H1 (cell line): ENCODE results near the gene ULBP3. TPM values are rescaled to one million over a fixed set of nuclear protein-coding genes. Genes with fewer than 3 reads are reported as not detected.

Experiments
- CTCF ChIA-PET: fragments of 300-600 bp; sonication (Branson Sonifier 250); formaldehyde crosslinking; loops from one replicate; lab custom pipeline; 2021; ENCODE audit not compliant: partially characterized antibody; lab: Charles Lee
- POLR2A ChIA-PET: fragments of 300-600 bp; sonication (Branson Sonifier 250); formaldehyde crosslinking; loops from one replicate; lab custom pipeline; 2021; ENCODE audit warnings: inconsistent platforms; ENCODE audit not compliant: partially characterized antibody; lab: Charles Lee
- DNase-seq, 2 experiments: peaks; one replicate each; pipeline versions ENCODE4 v3.0.0 to v3.0.0-alpha.2; 2010 to 2022; ENCODE audit warnings: low spot score in 2 of 2, low read depth in 1 of 2, mixed read lengths in 1 of 2
- FAIRE-seq: peaks from 2 replicates; lab custom pipeline; 2011; peaks lifted over from hg19 to GRCh38; lab: Jason Lieb, UNC
- H2AFZ ChIP-seq: 2 replicates; pipeline ENCODE4 v1.8.1; 2012; ENCODE audit warnings: low read length, inconsistent platforms
- H2AK5ac ChIP-seq: 2 replicates; pipeline ENCODE4 v1.6.1; 2013; ENCODE audit warnings: low read depth, low read length
- H2BK120ac ChIP-seq: replicated peaks from 2 replicates; pipeline ENCODE3; 2013; ENCODE audit warnings: low read depth, low read length, inconsistent platforms
- H2BK12ac ChIP-seq: 2 replicates; pipeline ENCODE4 v1.6.1; 2013; ENCODE audit warnings: low read depth, low read length
- H2BK15ac ChIP-seq: 2 replicates; pipeline ENCODE4 v1.6.1; 2013; ENCODE audit warnings: low read length
- H2BK20ac ChIP-seq: 2 replicates; pipeline ENCODE4 v1.6.1; 2013; ENCODE audit warnings: low read length
- H2BK5ac ChIP-seq: 2 replicates; pipeline ENCODE4 v1.6.1; 2013; ENCODE audit warnings: low read depth, low read length
- H3K14ac ChIP-seq: 2 replicates; pipeline ENCODE4 v1.6.1; 2013; ENCODE audit warnings: inconsistent platforms; ENCODE audit not compliant: insufficient read length
- H3K18ac ChIP-seq: 2 replicates; pipeline ENCODE4 v1.6.1; 2013; ENCODE audit warnings: low read length; ENCODE audit errors: extremely low read depth
- H3K23ac ChIP-seq: 2 replicates; pipeline ENCODE4 v1.6.1; 2013; ENCODE audit warnings: inconsistent platforms; ENCODE audit not compliant: insufficient read length
- H3K23me2 ChIP-seq: 2 replicates; pipeline ENCODE4 v1.6.1; 2013; ENCODE audit warnings: low read depth, low read length
- H3K27ac ChIP-seq: 2 replicates; pipeline ENCODE4 v1.6.1; 2011; ENCODE audit warnings: low read depth, low read length, inconsistent platforms
- H3K27me3 ChIP-seq, 4 experiments: replicated peaks in 1 of 4; 1 replicate in 1 of 4; 2 replicates in 3 of 4; pipeline versions ENCODE4 v1.6.1 to v1.8.1; 2011 to 2013; ENCODE audit warnings: low read length in 3 of 4, mild to moderate bottlenecking in 3 of 4, inconsistent platforms in 2 of 4, mixed read lengths in 2 of 4, moderate library complexity in 1 of 4; ENCODE audit not compliant: control insufficient read depth in 3 of 4, insufficient read depth in 3 of 4; ENCODE audit errors: extremely low read depth in 1 of 4
- H3K36me3 ChIP-seq, 4 experiments: 2 replicates each; pipeline versions ENCODE4 v1.6.1 to v1.8.1; 2011 to 2013; ENCODE audit warnings: mild to moderate bottlenecking in 4 of 4, low read length in 3 of 4, moderate library complexity in 2 of 4, control low read depth in 1 of 4, inconsistent platforms in 1 of 4; ENCODE audit not compliant: insufficient read depth in 4 of 4, control insufficient read depth in 2 of 4
- H3K4ac ChIP-seq: replicated peaks from 2 replicates; pipeline ENCODE3; 2013; ENCODE audit warnings: low read length, low read depth, mixed read lengths, inconsistent platforms; ENCODE audit not compliant: insufficient read length
- H3K4me1 ChIP-seq, 4 experiments: replicated peaks in 1 of 4; 1 replicate in 1 of 4; 2 replicates in 3 of 4; pipeline versions ENCODE4 v1.6.1 to v1.8.1; 2011 to 2013; ENCODE audit warnings: low read length in 3 of 4, inconsistent platforms in 2 of 4, mixed read lengths in 1 of 4; ENCODE audit not compliant: insufficient read depth in 4 of 4, control insufficient read depth in 3 of 4
- H3K4me2 ChIP-seq, 2 experiments: 2 replicates each; pipeline versions ENCODE4 v1.6.1 to v1.8.1; 2011 to 2013; ENCODE audit warnings: low read depth in 2 of 2, low read length in 2 of 2, control low read depth in 1 of 2, inconsistent platforms in 1 of 2, mild to moderate bottlenecking in 1 of 2; ENCODE audit not compliant: insufficient read depth in 1 of 2
- H3K4me3 ChIP-seq, 4 experiments: fragments of 200-600, 300-600 bp in 1 of 4; sonication (generic), shearing (Covaris generic), sonication (Bioruptor Twin) in 1 of 4; 2 replicates each; pipeline versions ENCODE4 v1.5.1 to v1.8.1; 2011 to 2016; ENCODE audit warnings: low read length in 4 of 4, low read depth in 3 of 4, control low read depth in 2 of 4, inconsistent platforms in 2 of 4, mild to moderate bottlenecking in 2 of 4, mixed read lengths in 1 of 4, moderate library complexity in 1 of 4; ENCODE audit not compliant: insufficient read depth in 2 of 4; ENCODE audit errors: extremely low read depth in 1 of 4
- H3K56ac ChIP-seq: replicated peaks from 2 replicates; pipeline ENCODE3; 2013; ENCODE audit warnings: low read depth, mild to moderate bottlenecking, mixed read lengths, low read length, inconsistent platforms; ENCODE audit not compliant: insufficient read length
- H3K79me1 ChIP-seq: 2 replicates; pipeline ENCODE4 v1.6.1; 2013; ENCODE audit warnings: low read depth, low read length, control low read depth
- H3K79me2 ChIP-seq, 2 experiments: 2 replicates each; pipeline versions ENCODE4 v1.6.1 to v1.8.1; 2012 to 2013; ENCODE audit warnings: low read length in 2 of 2, mild to moderate bottlenecking in 2 of 2, inconsistent platforms in 1 of 2; ENCODE audit not compliant: insufficient read depth in 2 of 2, control insufficient read depth in 1 of 2
- H3K9ac ChIP-seq, 4 experiments: replicated peaks in 1 of 4; 1 replicate in 1 of 4; 2 replicates in 3 of 4; pipeline versions ENCODE4 v1.6.1 to v1.8.1; 2011 to 2013; ENCODE audit warnings: low read depth in 3 of 4, low read length in 3 of 4, control low read depth in 2 of 4, mild to moderate bottlenecking in 2 of 4, moderate library complexity in 2 of 4, inconsistent platforms in 1 of 4; ENCODE audit errors: extremely low read depth in 1 of 4
- H3K9me3 ChIP-seq, 2 experiments: 2 replicates each; pipeline versions ENCODE4 v1.6.1 to v1.8.1; 2012 to 2013; ENCODE audit warnings: mild to moderate bottlenecking in 2 of 2, moderate library complexity in 2 of 2, control low read depth in 1 of 2, inconsistent platforms in 1 of 2, low read depth in 1 of 2, low read length in 1 of 2, mixed read lengths in 1 of 2; ENCODE audit not compliant: insufficient read depth in 2 of 2
- H4K20me1 ChIP-seq, 2 experiments: replicated peaks in 1 of 2; 2 replicates each; pipeline versions ENCODE3 to v1.8.1; 2011 to 2013; ENCODE audit warnings: inconsistent platforms in 2 of 2, low read length in 2 of 2, mild to moderate bottlenecking in 1 of 2; ENCODE audit not compliant: insufficient read depth in 2 of 2, control insufficient read depth in 1 of 2
- H4K5ac ChIP-seq: 2 replicates; pipeline ENCODE4 v1.6.1; 2013; ENCODE audit warnings: low read length, low read depth, mixed read lengths, inconsistent platforms; ENCODE audit not compliant: insufficient read length
- H4K8ac ChIP-seq: 2 replicates; pipeline ENCODE4 v1.8.0; 2013; ENCODE audit warnings: mild to moderate bottlenecking, moderate library complexity, low read length, inconsistent platforms; ENCODE audit not compliant: insufficient read depth; ENCODE audit errors: extremely low read depth
- H4K91ac ChIP-seq: replicated peaks from 2 replicates; pipeline ENCODE3; 2013; ENCODE audit warnings: low read length, mixed read lengths, inconsistent platforms; ENCODE audit not compliant: insufficient read length
- ASH2L ChIP-seq: fragments of 200-600, 300-600 bp; sonication (generic); IDR thresholded peaks from one replicate; pipeline ENCODE4 v1.7.1; 2017; ENCODE audit warnings: low read length
- CBX5 ChIP-seq: fragments of 300-800, 300-1000 bp; sonication (generic); IDR thresholded peaks from 2 replicates; pipeline ENCODE4 v1.7.1; 2016; ENCODE audit warnings: antibody characterized with exemption, low read length, low read depth
- CHD1 ChIP-seq: IDR thresholded peaks from 2 replicates; pipeline ENCODE4 v1.6.1; 2012; ENCODE audit warnings: low read depth, low read length, improper control_type of control experiment
- CTBP2 ChIP-seq: IDR thresholded peaks from 2 replicates; pipeline ENCODE4 v1.7.0; 2011; ENCODE audit warnings: borderline replicate concordance, mild to moderate bottlenecking, moderate library complexity, mixed read lengths, low read length; ENCODE audit not compliant: insufficient read depth, insufficient read length
- JUND ChIP-seq: IDR thresholded peaks from 2 replicates; pipeline ENCODE4 v1.6.1; 2011; ENCODE audit warnings: mild to moderate bottlenecking, improper control_type of control experiment, low read length
- KDM5A ChIP-seq: fragments of 200-600 bp; IDR thresholded peaks from 2 replicates; pipeline ENCODE4 v1.7.1; 2012; ENCODE audit warnings: mild to moderate bottlenecking, low read length, inconsistent platforms, mixed read lengths
- NANOG ChIP-seq: IDR thresholded peaks from 2 replicates; pipeline ENCODE4 v1.6.1; 2011; ENCODE audit warnings: low read length, low read depth, mild to moderate bottlenecking, inconsistent platforms; ENCODE audit not compliant: insufficient read depth, poor library complexity, severe bottlenecking
- PHF8 ChIP-seq: fragments of 200-600 bp; sonication (generic); conservative IDR thresholded peaks from 2 replicates; pipeline ENCODE4 v1.7.1; 2012; ENCODE audit warnings: low read depth, mild to moderate bottlenecking, inconsistent platforms, low read length, moderate library complexity
- RAD21 ChIP-seq, 2 experiments: IDR thresholded peaks in 1 of 2; conservative IDR thresholded peaks in 1 of 2; 2 replicates each; pipeline ENCODE4 v1.6.1; 2011; ENCODE audit warnings: low read depth in 2 of 2, low read length in 2 of 2, improper control_type of control experiment in 1 of 2, inconsistent platforms in 1 of 2, mild to moderate bottlenecking in 1 of 2, moderate library complexity in 1 of 2
- SP1 ChIP-seq: IDR thresholded peaks from 2 replicates; pipeline ENCODE4 v1.6.1; 2011; ENCODE audit warnings: low read depth, low read length
- YY1 ChIP-seq: IDR thresholded peaks from 2 replicates; pipeline ENCODE4 v1.6.1; 2011; ENCODE audit warnings: low read depth, mild to moderate bottlenecking, low read length
- WGBS, 2 experiments: shearing (Covaris generic) in 1 of 2; methylation state at CpG; one replicate each; pipeline versions ENCODE4 v1.1.6 to v1.1.7; 2013 to 2015; ENCODE audit warnings: low lambda C conversion rate in 2 of 2, mixed read lengths in 2 of 2, inconsistent platforms in 1 of 2, low coverage in 1 of 2, missing lambda C conversion rate in 1 of 2; ENCODE audit not compliant: insufficient replicate concordance in 2 of 2, insufficient coverage in 1 of 2, insufficient read length in 1 of 2; ENCODE audit errors: extremely low coverage in 1 of 2, missing lambda C conversion rate in 1 of 2; 5-methylcytosine and 5-hydroxymethylcytosine counted together
- polyA plus RNA-seq, 7 experiments: library from polyadenylated mRNA; depleted of rRNA in 3 of 7; stranded (reverse) in 5 of 7; unstranded in 2 of 7; fragments of >200 nt in 5 of 7; fragments of 200-250 nt in 2 of 7; gene quantifications; 1 replicate in 5 of 7; 2 replicates in 1 of 7; 4 replicates in 1 of 7; pipeline versions ENCODE4 v1.2.1 to v1.2.3, GENCODE V29; 2011 to 2013; ENCODE audit warnings: missing spikeins in 2 of 7, mixed read lengths in 2 of 7
- total RNA-seq: library from RNA; stranded (reverse); fragmentation: NEBNext Ultra II Directional; extraction: Animal tissue kit (Norgen Biotek cat#: 25700); gene quantifications from 2 replicates; pipeline ENCODE4 v1.2.1, GENCODE V29; 2021

The ULBP3 gene
- total and polyA plus RNA-seq, 2 of the 8 experiments (the other 6 are each of a cell fraction or from before 2014, with no cell fraction given): 1.9 to 4.2 TPM

GRCh38 chr6:150036081-150036480, 32.8 kb downstream of the ULBP3 start:
- 80% methylated on average over 5 of the region's 5 CpGs; no CpG with 5 or more reads in 1 of the 2 experiments for WGBS, 2 experiments
- Histone ChIP-seq H2BK20ac (no peak overlapping the region), H3K4ac (no peak overlapping the region), H2BK15ac (no peak overlapping the region), H3K79me1 (no peaks in the 10 kb centered on the region), H3K9me3 (no peaks in the 10 kb centered on the region), H3K79me2 (no peaks in the 10 kb centered on the region), H3K27me3 (peaks cover 29 to 60% (median 54%) of the 10 kb centered on the region in 4 experiments), H3K23ac (no peak overlapping the region), H3K14ac (no peak overlapping the region), H3K4me3 (no peak overlapping the region), H3K56ac (no peak overlapping the region), H4K91ac (no peak overlapping the region), H2BK120ac (no peak overlapping the region), H4K5ac (no peak overlapping the region), H3K4me1 (no peaks in the 10 kb centered on the region), H2AK5ac (no peak overlapping the region), H2BK5ac (no peak overlapping the region), H3K4me2 (no peak overlapping the region), H4K8ac (no peak overlapping the region), H3K18ac (no peak overlapping the region), H3K36me3 (no peaks in the 10 kb centered on the region), H3K9ac (no peak overlapping the region), H4K20me1 (no peaks in the 10 kb centered on the region), H3K23me2 (peaks cover 9% of the 10 kb centered on the region; the same call in 1 of the 2 replicates), H2AFZ (no peak overlapping the region), H3K27ac (no peak overlapping the region), H2BK12ac (no peak overlapping the region)
- DNase-seq (no peak), FAIRE-seq (no peak)
- POLR2A ChIA-PET: no interaction called here
- CTCF ChIA-PET: interaction anchor here (0.7 to 2.4 kb wide), 4 partner anchors 16 to 45 kb away, joined by 3 to 8 read pairs (median 4); no protein-coding TSS in a partner anchor
- no peak for TF ChIP-seq CHD1
- TF ChIP-seq SP1: no peak
- TF ChIP-seq PHF8: no peak
- TF ChIP-seq ASH2L: no peak
- TF ChIP-seq YY1: no peak
- TF ChIP-seq CTBP2: no peak
- no peak for TF ChIP-seq CBX5
- no peak for TF ChIP-seq JUND
- TF ChIP-seq KDM5A: no peak
- no peak for TF ChIP-seq RAD21 (IDR thresholded peaks at IDR 0.05 in 1 of 2, conservative IDR thresholded peaks at IDR 0.05 in 1 of 2; ENCODE audit: low read depth in 2 of 2, low read length in 2 of 2)
- no peak for TF ChIP-seq NANOG
